IMR-90 (cell line): Measurements from ENCODE around the gene ANK2. TPM values are rescaled to one million over a fixed set of nuclear protein-coding genes. Genes with fewer than 3 reads are reported as not detected.

ENCODE experiments used
- ATAC-seq: fragments of 200-7000 bp; cut with Tn5 transposase; 2 replicates; pipeline ENCODE4 v1.9.1; 2020; ENCODE audit warnings: low read depth, mild to moderate bottlenecking, moderate library complexity
- BruUV-seq: library from RNA; stranded (reverse); fragments of 400-500 nt; replicated peaks from 2 replicates; lab custom pipeline; 2021; lab: Mats Ljungman, UMichigan
- CTCF ChIA-PET: fragments of 300-600 bp; formaldehyde crosslinking; extraction: SDS; loops from one replicate; lab custom pipeline; 2021; ENCODE audit warnings: antibody characterized with exemption; lab: Yijun Ruan, JAX
- POLR2A ChIA-PET: fragments of 300-600 bp; sonication (Branson Sonifier 250); formaldehyde crosslinking; loops from one replicate; lab custom pipeline; 2022; ENCODE audit warnings: antibody characterized with exemption; ENCODE audit not compliant: unreplicated experiment; lab: Charles Lee
- DNase-seq: peaks from one replicate; pipeline ENCODE4 v3.0.0; 2013
- H2AFZ ChIP-seq: replicated peaks from 2 replicates; pipeline ENCODE3; 2013; ENCODE audit warnings: low read length, mild to moderate bottlenecking; ENCODE audit not compliant: poor library complexity
- H2AK5ac ChIP-seq: 2 replicates; pipeline ENCODE4 v1.6.1; 2013; ENCODE audit warnings: low read depth, low read length, inconsistent platforms
- H2AK9ac ChIP-seq: replicated peaks from 2 replicates; pipeline ENCODE3; 2013; ENCODE audit warnings: mild to moderate bottlenecking, low read depth, low read length, moderate library complexity; ENCODE audit not compliant: poor library complexity
- H2BK120ac ChIP-seq: 2 replicates; pipeline ENCODE4 v1.6.1; 2013; ENCODE audit warnings: low read depth, low read length, inconsistent platforms
- H2BK15ac ChIP-seq: 3 replicates; pipeline ENCODE4 v1.6.1; 2013; ENCODE audit warnings: low read depth, low read length, inconsistent platforms
- H2BK20ac ChIP-seq: 2 replicates; pipeline ENCODE4 v1.6.1; 2013; ENCODE audit warnings: low read depth, mild to moderate bottlenecking, inconsistent platforms, low read length, moderate library complexity
- H2BK5ac ChIP-seq: 2 replicates; pipeline ENCODE4 v1.6.1; 2013; ENCODE audit warnings: mild to moderate bottlenecking, low read depth, low read length, inconsistent platforms; ENCODE audit not compliant: poor library complexity, severe bottlenecking
- H3K14ac ChIP-seq: replicated peaks from 2 replicates; pipeline ENCODE4 v1.6.1; 2013; ENCODE audit warnings: low read depth, low read length, inconsistent platforms
- H3K18ac ChIP-seq: 2 replicates; pipeline ENCODE4 v1.6.1; 2013; ENCODE audit warnings: low read depth, low read length, control low read depth
- H3K23ac ChIP-seq: 2 replicates; pipeline ENCODE4 v1.6.1; 2013; ENCODE audit warnings: low read depth, low read length, inconsistent platforms
- H3K27ac ChIP-seq: 2 replicates; pipeline ENCODE4 v1.5.1; 2013; ENCODE audit warnings: mild to moderate bottlenecking, control low read depth, low read length; ENCODE audit not compliant: insufficient read depth
- H3K27me3 ChIP-seq: 2 replicates; pipeline ENCODE4 v1.6.1; 2013; ENCODE audit warnings: low read length; ENCODE audit not compliant: control insufficient read depth, insufficient read depth
- H3K36me3 ChIP-seq: 2 replicates; pipeline ENCODE4 v1.6.1; 2013; ENCODE audit warnings: low read length, mixed read lengths; ENCODE audit not compliant: control insufficient read depth, insufficient read depth
- H3K4ac ChIP-seq: 2 replicates; pipeline ENCODE4 v1.6.1; 2013; ENCODE audit warnings: low read depth, low read length, inconsistent platforms
- H3K4me1 ChIP-seq: 2 replicates; pipeline ENCODE4 v1.6.1; 2013; ENCODE audit warnings: low read length, mixed read lengths; ENCODE audit not compliant: control insufficient read depth, insufficient read depth
- H3K4me2 ChIP-seq: 2 replicates; pipeline ENCODE4 v1.6.1; 2013; ENCODE audit warnings: low read depth, mild to moderate bottlenecking, control low read depth, low read length, moderate library complexity
- H3K4me3 ChIP-seq: 2 replicates; pipeline ENCODE4 v1.5.1; 2013; ENCODE audit warnings: low read depth, mild to moderate bottlenecking, control low read depth, low read length, moderate library complexity; ENCODE audit not compliant: insufficient read depth
- H3K56ac ChIP-seq: 2 replicates; pipeline ENCODE4 v1.6.1; 2013; ENCODE audit warnings: low read length, inconsistent platforms; ENCODE audit not compliant: insufficient read depth; ENCODE audit errors: extremely low read depth
- H3K79me1 ChIP-seq, 2 experiments: 2 replicates each; pipeline ENCODE4 v1.6.1; 2013; ENCODE audit warnings: low read length in 2 of 2, inconsistent platforms in 1 of 2, low read depth in 1 of 2
- H3K9ac ChIP-seq: 2 replicates; pipeline ENCODE4 v1.6.1; 2013; ENCODE audit warnings: low read depth, low read length, control low read depth
- H3K9me1 ChIP-seq: 2 replicates; pipeline ENCODE4 v1.6.1; 2013; ENCODE audit warnings: low read length, inconsistent platforms; ENCODE audit not compliant: insufficient read depth
- H3K9me3 ChIP-seq: 2 replicates; pipeline ENCODE4 v1.6.1; 2013; ENCODE audit warnings: low read length; ENCODE audit not compliant: control insufficient read depth, insufficient read depth
- H4K20me1 ChIP-seq: 2 replicates; pipeline ENCODE4 v1.6.1; 2013; ENCODE audit warnings: low read length, inconsistent platforms; ENCODE audit not compliant: insufficient read depth
- H4K5ac ChIP-seq: 2 replicates; pipeline ENCODE4 v1.6.1; 2013; ENCODE audit warnings: mild to moderate bottlenecking, low read depth, low read length, control low read depth
- H4K8ac ChIP-seq, 2 experiments: 2 replicates each; pipeline ENCODE4 v1.6.1; 2013; ENCODE audit warnings: low read depth in 2 of 2, low read length in 2 of 2, control low read depth in 1 of 2, inconsistent platforms in 1 of 2
- H4K91ac ChIP-seq: 2 replicates; pipeline ENCODE4 v1.6.1; 2013; ENCODE audit warnings: low read depth, low read length, inconsistent platforms; ENCODE audit not compliant: insufficient read depth
- CHD1 ChIP-seq: IDR thresholded peaks from 2 replicates; pipeline ENCODE4 v1.6.1; 2012; ENCODE audit warnings: low read depth, low read length, improper control_type of control experiment
- MAFK ChIP-seq: IDR thresholded peaks from 2 replicates; pipeline ENCODE4 v1.6.1; 2012; ENCODE audit warnings: low read depth, low read length, improper control_type of control experiment
- MAZ ChIP-seq: IDR thresholded peaks from 2 replicates; pipeline ENCODE4 v1.6.1; 2012; ENCODE audit warnings: low read depth, mild to moderate bottlenecking, low read length, improper control_type of control experiment, moderate library complexity, borderline replicate concordance
- MXI1 ChIP-seq: IDR thresholded peaks from 2 replicates; pipeline ENCODE4 v1.6.1; 2012; ENCODE audit warnings: low read depth, mild to moderate bottlenecking, low read length, moderate library complexity, borderline replicate concordance
- NFE2L2 ChIP-seq: fragments of 150-350 bp; IDR thresholded peaks from 2 replicates; pipeline ENCODE4 v1.6.1; 2016; ENCODE audit warnings: low read depth, mild to moderate bottlenecking, low read length
- RAD21 ChIP-seq: IDR thresholded peaks from 2 replicates; pipeline ENCODE4 v1.6.1; 2012; ENCODE audit warnings: low read length, improper control_type of control experiment
- RFX5 ChIP-seq: IDR thresholded peaks from 2 replicates; pipeline ENCODE4 v1.8.0; 2012; ENCODE audit warnings: low read depth, mild to moderate bottlenecking, low read length, moderate library complexity
- SMC3 ChIP-seq: fragments of 150-350 bp; IDR thresholded peaks from 2 replicates; pipeline ENCODE4 v1.6.1; 2016; ENCODE audit warnings: low read depth, mild to moderate bottlenecking, antibody characterized with exemption, low read length, moderate library complexity
- WGBS, 2 experiments: methylation state at CpG; one replicate each; pipeline versions ENCODE4 v1.1.5 to v1.1.7; 2013; ENCODE audit warnings: missing lambda C conversion rate in 2 of 2; ENCODE audit not compliant: insufficient read length in 1 of 2; ENCODE audit errors: extremely low coverage in 2 of 2; 5-methylcytosine and 5-hydroxymethylcytosine counted together
- dilution Hi-C: fragments of 300-500 bp; cut with HindIII; formaldehyde crosslinking; loops from one replicate; pipeline ENCODE4 v1.14.3; 2018; ENCODE audit warnings: low sequenced_read_pairs; ENCODE audit not compliant: unreplicated experiment
- in situ Hi-C: fragments of 300-500 bp; cut with MboI; formaldehyde crosslinking; loops from 3 replicates; pipeline ENCODE4 v1.14.3; 2019; ENCODE audit warnings: low sequenced_read_pairs, inconsistent platforms, mixed read lengths
- intact Hi-C: fragments of 100-400 bp; cut with micrococcal nuclease; formaldehyde crosslinking; loops from 2 replicates; pipeline ENCODE4 v1.10.0; 2022
- polyA plus RNA-seq, 3 experiments: library from polyadenylated mRNA; depleted of rRNA; stranded (reverse); fragments of >200 nt; gene quantifications; 2 replicates each; pipeline ENCODE4 v1.2.3, GENCODE V29; 2012; ENCODE audit warnings: low replicate concordance in 1 of 3
- total RNA-seq: library from RNA; depleted of rRNA; stranded (reverse); fragments of >200 nt; gene quantifications from 2 replicates; pipeline ENCODE4 v1.2.3, GENCODE V29; 2012
- TF ChIP-seq, protein P1 (sequence below): fragments of 150-350 bp; IDR thresholded peaks from 2 replicates; pipeline ENCODE4 v1.6.1; 2016; ENCODE audit warnings: low read depth, mild to moderate bottlenecking, low read length, moderate library complexity, borderline replicate concordance
- TF ChIP-seq, protein P2 (sequence below): conservative IDR thresholded peaks from 2 replicates; pipeline ENCODE4 v1.5.1; 2012; ENCODE audit warnings: mild to moderate bottlenecking, low read depth, low read length, improper control_type of control experiment

Gene ANK2
- total and polyA plus RNA-seq, 2 of the 4 experiments (the other 2 are of a cell fraction), result 0.82 to 6.6 TPM

- Histone ChIP-seq H3K4ac (no peak overlapping the region), H2BK15ac (no peak overlapping the region), H3K36me3 (no peaks in the 10 kb centered on the region), H3K23ac (no peak overlapping the region), H3K9me3 (no peaks in the 10 kb centered on the region), H3K9me1 (no peaks in the 10 kb centered on the region; the same call in 1 of the 2 replicates), H4K8ac (no peak overlapping the region; a peak in 1 of 4 replicates), H3K9ac (no peak overlapping the region; the same call in 1 of the 2 replicates), H4K20me1 (no peaks in the 10 kb centered on the region), H2BK20ac (no peak overlapping the region), H3K4me1 (peaks cover 5% of the 10 kb centered on the region), H2BK120ac (no peak overlapping the region), H2BK5ac (no peak overlapping the region), H2AFZ (no peak overlapping the region), H3K4me2 (peak overlapping the region; percentile 20; the same call in 1 of the 2 replicates), H3K27me3 (no peaks in the 10 kb centered on the region), H4K91ac (no peak overlapping the region), H3K79me1 (no peaks in the 10 kb centered on the region), H2AK9ac (no peak overlapping the region), H3K27ac (no peak overlapping the region), H4K5ac (no peak overlapping the region), H3K18ac (no peak overlapping the region), H3K4me3 (no peak overlapping the region), H3K14ac (no peak overlapping the region), H3K56ac (no peak overlapping the region), H2AK5ac (no peak overlapping the region)
- ChIA-PET CTCF (interaction anchor here (1.0 to 1.7 kb wide), 4 partner anchors 9 to 40 kb away, joined by 3 to 11 read pairs (median 3); no protein-coding TSS in a partner anchor), POLR2A (no interaction called here)
- intact Hi-C loops (loop anchor here (5.0 kb wide), 3 partner anchors 89 to 1094 kb away; partner anchors contain the start of gene CAMK2D), in situ Hi-C loops (loop anchor here (25.0 kb wide), 1 partner anchor 1094 kb away; no protein-coding TSS in a partner anchor), dilution Hi-C loops (no loop called here)
- TF ChIP-seq MAZ (no peak), MXI1 (no peak), NFE2L2 (no peak), CHD1 (no peak), MAFK (no peak), RFX5 (no peak), RAD21 (no peak), SMC3 (no peak)
- TF ChIP-seq, protein P1, sequence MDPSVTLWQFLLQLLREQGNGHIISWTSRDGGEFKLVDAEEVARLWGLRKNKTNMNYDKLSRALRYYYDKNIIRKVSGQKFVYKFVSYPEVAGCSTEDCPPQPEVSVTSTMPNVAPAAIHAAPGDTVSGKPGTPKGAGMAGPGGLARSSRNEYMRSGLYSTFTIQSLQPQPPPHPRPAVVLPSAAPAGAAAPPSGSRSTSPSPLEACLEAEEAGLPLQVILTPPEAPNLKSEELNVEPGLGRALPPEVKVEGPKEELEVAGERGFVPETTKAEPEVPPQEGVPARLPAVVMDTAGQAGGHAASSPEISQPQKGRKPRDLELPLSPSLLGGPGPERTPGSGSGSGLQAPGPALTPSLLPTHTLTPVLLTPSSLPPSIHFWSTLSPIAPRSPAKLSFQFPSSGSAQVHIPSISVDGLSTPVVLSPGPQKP, result no peak
- TF ChIP-seq, protein P2, sequence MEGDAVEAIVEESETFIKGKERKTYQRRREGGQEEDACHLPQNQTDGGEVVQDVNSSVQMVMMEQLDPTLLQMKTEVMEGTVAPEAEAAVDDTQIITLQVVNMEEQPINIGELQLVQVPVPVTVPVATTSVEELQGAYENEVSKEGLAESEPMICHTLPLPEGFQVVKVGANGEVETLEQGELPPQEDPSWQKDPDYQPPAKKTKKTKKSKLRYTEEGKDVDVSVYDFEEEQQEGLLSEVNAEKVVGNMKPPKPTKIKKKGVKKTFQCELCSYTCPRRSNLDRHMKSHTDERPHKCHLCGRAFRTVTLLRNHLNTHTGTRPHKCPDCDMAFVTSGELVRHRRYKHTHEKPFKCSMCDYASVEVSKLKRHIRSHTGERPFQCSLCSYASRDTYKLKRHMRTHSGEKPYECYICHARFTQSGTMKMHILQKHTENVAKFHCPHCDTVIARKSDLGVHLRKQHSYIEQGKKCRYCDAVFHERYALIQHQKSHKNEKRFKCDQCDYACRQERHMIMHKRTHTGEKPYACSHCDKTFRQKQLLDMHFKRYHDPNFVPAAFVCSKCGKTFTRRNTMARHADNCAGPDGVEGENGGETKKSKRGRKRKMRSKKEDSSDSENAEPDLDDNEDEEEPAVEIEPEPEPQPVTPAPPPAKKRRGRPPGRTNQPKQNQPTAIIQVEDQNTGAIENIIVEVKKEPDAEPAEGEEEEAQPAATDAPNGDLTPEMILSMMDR, result no peak
- WGBS, 2 experiments, result no CpG with 5 or more reads among the region's 4 CpGs
- DNase-seq (no peak), ATAC-seq (no peak)
- BruUV-seq, result no TSS peak
Measured at GRCh38 chr4:113293674-113294073, 244.2 kb downstream of the ANK2 start.
